Measurements from ENCODE around the gene ZBTB7B.

ZBTB7B gene

GRCh38 chr1:155063550-155064110 lies 61.0 kb downstream of the ZBTB7B start, which contains the start of gene EFNA4:
EFNA4 (plus strand) TSS chr1:155063740; CDS start chr1:155063824, 84 bp downstream.
- H3K4me3 ChIP-seq (replicated peaks in 1 of 2; ENCODE audit: low read depth in 2 of 2, low read length in 2 of 2), result peak within 1 kb of the TSS; percentile 89 to 96
- TF ChIP-seq CTCF (IDR thresholded peaks at IDR 0.05; ENCODE audit: low read depth, low read length), result no peak
- DNase-seq (ENCODE audit: low read depth in 2 of 2), result peak; percentile 80 to 82

- peak in 1 of 2 donors; percentile 25 for DNase-seq (ENCODE audit: low read depth in 2 of 2)
- H3K4me3 ChIP-seq (replicated peaks in 1 of 2; ENCODE audit: low read depth in 2 of 2, low read length in 2 of 2), result peak overlapping the region; percentile 89 to 96
- TF ChIP-seq CTCF (IDR thresholded peaks at IDR 0.05; ENCODE audit: low read depth, low read length), result no peak
Observed at GRCh38 chr1:155064111-155064831, 61.7 kb downstream of the ZBTB7B start.

- TF ChIP-seq CTCF (IDR thresholded peaks at IDR 0.05; ENCODE audit: low read depth, low read length), result no peak
- no peak overlapping the region for H3K4me3 ChIP-seq (replicated peaks in 1 of 2; ENCODE audit: low read depth in 2 of 2, low read length in 2 of 2)
- DNase-seq (ENCODE audit: low read depth in 2 of 2), result no peak
Observed at GRCh38 chr1:155064832-155065429, 62.3 kb downstream of the ZBTB7B start.

- H3K4me3 ChIP-seq (replicated peaks in 1 of 2; ENCODE audit: low read depth in 2 of 2, low read length in 2 of 2), result no peak overlapping the region
- no peak for DNase-seq (ENCODE audit: low read depth in 2 of 2)
- TF ChIP-seq CTCF (IDR thresholded peaks at IDR 0.05; ENCODE audit: low read depth, low read length), result no peak
Observed at GRCh38 chr1:155066777-155067176, 64.2 kb downstream of the ZBTB7B start.
